Stimulated activated CD4-positive, alpha-beta T cell treated with anti-CD3 and anti-CD28 coated beads, Interleukin-15, amount 100 ng/mL, for 48 hours (primary cell): Measurements from ENCODE around the gene MUC5AC.
"Not testable (repeated sequence)": the region's sequence is repeated elsewhere in the genome, so short reads cannot be mapped to it uniquely, and the experiment has no call there.

Experiments used
- DNase-seq, 2 donors: peaks; one replicate each; pipeline ENCODE4 v3.0.0-alpha.2; 2020; ENCODE audit warnings: low read depth in 2 of 2

MUC5AC gene

GRCh38 chr11:1140642-1141490, 16.9 kb upstream of the MUC5AC start:
- DNase-seq = no peak

- no peak for DNase-seq
These were observed 11.4 kb upstream of the MUC5AC start for GRCh38 chr11:1146365-1146764.

- DNase-seq = no peak
These were observed 10.0 kb upstream of the MUC5AC start for GRCh38 chr11:1147792-1148191.

GRCh38 chr11:1148752-1149180, 9.0 kb upstream of the MUC5AC start:
- no peak for DNase-seq

- no peak for DNase-seq
These were observed 8.2 kb upstream of the MUC5AC start for GRCh38 chr11:1149545-1149944.

- DNase-seq = no peak
These were observed 7.6 kb upstream of the MUC5AC start for GRCh38 chr11:1150116-1150515.

- DNase-seq = no peak
These were observed 6.9 kb upstream of the MUC5AC start for GRCh38 chr11:1150769-1151365.

GRCh38 chr11:1151366-1152315, 6.1 kb upstream of the MUC5AC start:
- DNase-seq = no peak

GRCh38 chr11:1152316-1153104, 5.2 kb upstream of the MUC5AC start:
- DNase-seq = no peak

GRCh38 chr11:1153105-1153950, 4.4 kb upstream of the MUC5AC start:
- DNase-seq = no peak

GRCh38 chr11:1153951-1154493, 3.7 kb upstream of the MUC5AC start:
- no peak for DNase-seq

GRCh38 chr11:1154656-1155055, 3.1 kb upstream of the MUC5AC start:
- DNase-seq = not testable (repeated sequence)

- no peak for DNase-seq
These were observed 2.5 kb upstream of the MUC5AC start for GRCh38 chr11:1155274-1155693.

- DNase-seq = no peak
These were observed 1.0 kb upstream of the MUC5AC start for GRCh38 chr11:1156506-1157340.

GRCh38 chr11:1157341-1157644, 460 bp upstream of the MUC5AC start:
- no peak for DNase-seq

GRCh38 chr11:1158681-1159487, 1.1 kb downstream of the MUC5AC start:
- DNase-seq = no peak

GRCh38 chr11:1159488-1160220, 1.9 kb downstream of the MUC5AC start:
- DNase-seq = not testable (repeated sequence)
